ENCODE data around the gene SLC52A3.

DNA sequence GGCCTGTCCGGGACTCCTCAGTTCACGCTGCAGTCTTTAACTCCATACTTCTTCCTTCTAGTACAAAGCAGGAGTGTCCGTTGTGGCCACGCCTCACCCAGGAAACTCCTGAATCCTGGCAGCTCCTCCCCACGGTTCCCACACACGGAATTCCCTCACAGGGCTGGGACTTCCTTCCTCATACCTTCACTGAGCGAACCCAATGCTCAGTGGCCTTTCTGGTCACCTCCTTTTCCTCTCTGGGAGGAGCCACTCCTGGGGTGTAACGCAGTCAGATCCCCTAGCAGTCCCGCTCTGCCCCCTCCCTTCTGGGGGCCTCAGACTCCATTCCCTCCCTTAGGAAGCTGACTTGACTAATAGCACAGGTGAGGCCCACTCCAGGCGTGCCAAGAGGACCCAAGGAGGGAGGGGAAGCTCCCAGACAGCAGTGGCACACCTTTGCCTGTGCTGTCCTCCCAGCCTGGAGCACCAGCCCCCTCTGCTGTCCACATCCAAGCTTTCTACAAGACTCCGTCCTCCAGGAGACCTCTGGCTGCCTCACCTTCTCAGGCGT lies at the start of gene SLC52A3:
- TF ChIP-seq, protein P1, sequence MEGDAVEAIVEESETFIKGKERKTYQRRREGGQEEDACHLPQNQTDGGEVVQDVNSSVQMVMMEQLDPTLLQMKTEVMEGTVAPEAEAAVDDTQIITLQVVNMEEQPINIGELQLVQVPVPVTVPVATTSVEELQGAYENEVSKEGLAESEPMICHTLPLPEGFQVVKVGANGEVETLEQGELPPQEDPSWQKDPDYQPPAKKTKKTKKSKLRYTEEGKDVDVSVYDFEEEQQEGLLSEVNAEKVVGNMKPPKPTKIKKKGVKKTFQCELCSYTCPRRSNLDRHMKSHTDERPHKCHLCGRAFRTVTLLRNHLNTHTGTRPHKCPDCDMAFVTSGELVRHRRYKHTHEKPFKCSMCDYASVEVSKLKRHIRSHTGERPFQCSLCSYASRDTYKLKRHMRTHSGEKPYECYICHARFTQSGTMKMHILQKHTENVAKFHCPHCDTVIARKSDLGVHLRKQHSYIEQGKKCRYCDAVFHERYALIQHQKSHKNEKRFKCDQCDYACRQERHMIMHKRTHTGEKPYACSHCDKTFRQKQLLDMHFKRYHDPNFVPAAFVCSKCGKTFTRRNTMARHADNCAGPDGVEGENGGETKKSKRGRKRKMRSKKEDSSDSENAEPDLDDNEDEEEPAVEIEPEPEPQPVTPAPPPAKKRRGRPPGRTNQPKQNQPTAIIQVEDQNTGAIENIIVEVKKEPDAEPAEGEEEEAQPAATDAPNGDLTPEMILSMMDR (IDR thresholded peaks at IDR 0.05; ENCODE audit: low read depth, low read length, missing input control): no peak
- TF ChIP-seq, protein P2, sequence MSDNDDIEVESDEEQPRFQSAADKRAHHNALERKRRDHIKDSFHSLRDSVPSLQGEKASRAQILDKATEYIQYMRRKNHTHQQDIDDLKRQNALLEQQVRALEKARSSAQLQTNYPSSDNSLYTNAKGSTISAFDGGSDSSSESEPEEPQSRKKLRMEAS (IDR thresholded peaks at IDR 0.05): no peak
- TF ChIP-seq FOXA1 (IDR thresholded peaks at IDR 0.05): no peak
- TF ChIP-seq YY1 (IDR thresholded peaks at IDR 0.05): no peak
